PC-3 (cell line): ENCODE results near the gene MINDY1. TPM values are rescaled to one million over a fixed set of nuclear protein-coding genes. Genes with fewer than 3 reads are reported as not detected.
A peak's percentile ranks its signal among the peaks of the same experiment; 100 is the strongest.

Source experiments
- ATAC-seq: fragments of 200-7000 bp; cut with Tn5 transposase; 2 replicates; pipeline ENCODE4 v1.9.1; 2020; ENCODE audit warnings: mild to moderate bottlenecking, moderate library complexity
- BruUV-seq: library from RNA; stranded (reverse); fragments of 400-500 nt; replicated peaks from 2 replicates; lab custom pipeline; 2021; lab: Mats Ljungman, UMichigan
- CTCF ChIA-PET: fragments of 300-600 bp; sonication (Branson Sonifier 250); formaldehyde crosslinking; loops from one replicate; lab custom pipeline; 2022; ENCODE audit warnings: antibody characterized with exemption; lab: Charles Lee
- POLR2A ChIA-PET: fragments of 300-600 bp; sonication (Branson Sonifier 250); formaldehyde crosslinking; loops from one replicate; lab custom pipeline; 2022; ENCODE audit warnings: antibody characterized with exemption; ENCODE audit not compliant: unreplicated experiment; lab: Charles Lee
- DNase-seq: peaks from one replicate; pipeline ENCODE4 v3.0.0-alpha.2; 2015
- H2AFZ ChIP-seq: fragments of 300-600 bp; sonication (generic); 2 replicates; pipeline ENCODE4 v1.6.0; 2016; ENCODE audit warnings: antibody characterized with exemption, low read length
- H3F3A ChIP-seq: fragments of 300-600 bp; sonication (generic); one replicate; pipeline ENCODE4 v1.6.0; 2017; ENCODE audit warnings: antibody characterized with exemption, low read length, control low read depth, mild to moderate bottlenecking; ENCODE audit not compliant: unreplicated experiment
- H3K27ac ChIP-seq: fragments of 300-600 bp; sonication (generic); 2 replicates; pipeline ENCODE4 v1.5.1; 2016; ENCODE audit warnings: mild to moderate bottlenecking, low read length
- H3K27me3 ChIP-seq: fragments of 300-600 bp; sonication (generic); 2 replicates; pipeline ENCODE4 v1.6.1; 2016; ENCODE audit warnings: low read length, mixed read lengths
- H3K36me3 ChIP-seq: fragments of 300-600 bp; sonication (generic); 2 replicates; pipeline ENCODE4 v1.6.1; 2016; ENCODE audit warnings: low read depth, mixed run types, low read length, mixed read lengths
- H3K4me1 ChIP-seq: fragments of 300-600 bp; sonication (generic); 2 replicates; pipeline ENCODE4 v1.5.1; 2016; ENCODE audit warnings: low read length; ENCODE audit not compliant: insufficient read depth
- H3K4me2 ChIP-seq: fragments of 300-600 bp; sonication (generic); 2 replicates; pipeline ENCODE4 v1.6.0; 2016; ENCODE audit warnings: low read length
- H3K4me3 ChIP-seq: fragments of 300-600 bp; sonication (generic); 2 replicates; pipeline ENCODE4 v1.5.1; 2016; ENCODE audit warnings: mild to moderate bottlenecking, low read length, mixed read lengths
- H3K79me2 ChIP-seq: fragments of 300-600 bp; sonication (generic); 2 replicates; pipeline ENCODE4 v1.6.1; 2017; ENCODE audit warnings: low read length, mixed read lengths
- H3K9ac ChIP-seq: fragments of 300-600 bp; sonication (generic); 2 replicates; pipeline ENCODE4 v1.6.0; 2016; ENCODE audit warnings: mild to moderate bottlenecking, low read length
- H3K9me2 ChIP-seq: fragments of 300-600 bp; sonication (generic); replicated peaks from 2 replicates; pipeline ENCODE4 v1.6.1; 2016; ENCODE audit warnings: mixed run types, low read length, mixed read lengths
- H3K9me3 ChIP-seq: fragments of 300-600 bp; sonication (generic); 2 replicates; pipeline ENCODE4 v1.6.1; 2016; ENCODE audit warnings: low read length, mixed read lengths
- H4K20me1 ChIP-seq: fragments of 300-600 bp; sonication (generic); 2 replicates; pipeline ENCODE4 v1.6.1; 2016; ENCODE audit warnings: low read length, mixed read lengths
- CTCF ChIP-seq: fragments of 300-600 bp; sonication (generic); conservative IDR thresholded peaks from 2 replicates; pipeline ENCODE4 v1.5.1; 2017; ENCODE audit warnings: antibody characterized with exemption, low read depth, mild to moderate bottlenecking, low read length
- EZH2 ChIP-seq: fragments of 300-600 bp; sonication (generic); IDR thresholded peaks from one replicate; pipeline ENCODE4 v1.6.1; 2017; ENCODE audit warnings: antibody characterized with exemption, mild to moderate bottlenecking, low read length; ENCODE audit not compliant: unreplicated experiment
- EZH2phosphoT487 ChIP-seq: fragments of 300-600 bp; sonication (generic); IDR thresholded peaks from 2 replicates; pipeline ENCODE4 v1.6.1; 2018; ENCODE audit warnings: mild to moderate bottlenecking, antibody characterized with exemption, low read length, borderline replicate concordance
- intact Hi-C: fragments of 100-400 bp; cut with micrococcal nuclease; formaldehyde crosslinking; loops from 2 replicates; pipeline ENCODE4 v1.9.0; 2023
- total RNA-seq: library from RNA; depleted of rRNA; stranded (reverse); fragments of >200 nt; gene quantifications from 2 replicates; pipeline ENCODE4 v1.2.3, GENCODE V29; 2014

Gene MINDY1
- total RNA-seq, 1 experiment from 2014 or later = 6.3 TPM

- Histone ChIP-seq H3F3A (peaks cover 4% of the 10 kb centered on the region), H2AFZ (peak overlapping the region; percentile 81), H3K4me3 (peak overlapping the region; percentile 90), H3K9me2 (no peaks in the 10 kb centered on the region), H3K27me3 (no peaks in the 10 kb centered on the region), H3K4me1 (peaks cover 49% of the 10 kb centered on the region), H3K9me3 (no peaks in the 10 kb centered on the region), H3K4me2 (peak overlapping the region; percentile 99), H3K79me2 (peaks cover 52% of the 10 kb centered on the region), H3K9ac (peak overlapping the region; percentile 93), H3K27ac (peak overlapping the region; percentile 28; the same call in 1 of the 2 replicates), H3K36me3 (peaks cover under 1% of the 10 kb centered on the region; the same call in 1 of the 2 replicates), H4K20me1 (peaks cover 26% of the 10 kb centered on the region)
- ChIA-PET POLR2A (interaction anchor here (0.6 to 1.2 kb wide), 4 partner anchors 9 to 33 kb away, joined by 3 to 7 read pairs (median 4); no protein-coding TSS in a partner anchor), CTCF (no interaction called here)
- intact Hi-C loops = no loop called here
- no peak for TF ChIP-seq EZH2phosphoT487
- TF ChIP-seq EZH2 = no peak
- no peak for TF ChIP-seq CTCF
- DNase-seq (peak; percentile 54), ATAC-seq (peak; percentile 18)
- no TSS peak for BruUV-seq
Measured at GRCh38 chr1:150973836-150974579, 32.7 kb downstream of the MINDY1 start.

- Histone ChIP-seq H3K4me3 (peak overlapping the region; percentile 90), H3K4me1 (peaks cover 49% of the 10 kb centered on the region), H3K27me3 (no peaks in the 10 kb centered on the region), H3K36me3 (peaks cover 7% of the 10 kb centered on the region), H4K20me1 (peaks cover 26% of the 10 kb centered on the region), H3K79me2 (peaks cover 59% of the 10 kb centered on the region), H2AFZ (no peak overlapping the region), H3F3A (peaks cover 4% of the 10 kb centered on the region), H3K9ac (peak overlapping the region; percentile 93), H3K4me2 (peak overlapping the region; percentile 99), H3K27ac (no peak overlapping the region), H3K9me2 (no peaks in the 10 kb centered on the region), H3K9me3 (no peaks in the 10 kb centered on the region)
- ChIA-PET POLR2A (interaction anchor here (0.6 to 1.2 kb wide), 3 partner anchors 9 to 16 kb away, joined by 3 to 4 read pairs (median 3); no protein-coding TSS in a partner anchor), CTCF (no interaction called here)
- ATAC-seq = peak; percentile 1; the same call in 1 of the 2 replicates
- no TSS peak for BruUV-seq
- intact Hi-C loops = no loop called here
- no peak for DNase-seq
- TF ChIP-seq EZH2 = no peak
- no peak for TF ChIP-seq CTCF
- TF ChIP-seq EZH2phosphoT487 = no peak
Measured at GRCh38 chr1:150973258-150973835, 33.4 kb downstream of the MINDY1 start.
